CD8-positive, alpha-beta memory T cell (primary cell): ENCODE results near the gene ALDH1L2. TPM values are rescaled to one million over a fixed set of nuclear protein-coding genes. Genes with fewer than 3 reads are reported as not detected.
A peak's percentile ranks its signal among the peaks of the same experiment; 100 is the strongest.

Experiments used
- CTCF ChIA-PET: fragments of 350-600 bp; sonication (Branson Sonifier 250); formaldehyde crosslinking; loops from one replicate; lab custom pipeline; 2021; ENCODE audit warnings: antibody characterized with exemption; lab: Charles Lee
- POLR2A ChIA-PET: fragments of 350-600 bp; sonication (Branson Sonifier 250); formaldehyde crosslinking; loops from one replicate; lab custom pipeline; 2021; ENCODE audit warnings: antibody characterized with exemption; lab: Charles Lee
- DNase-seq, 5 donors: peaks; one replicate each; pipeline versions ENCODE4 v3.0.0 to v3.0.0-alpha.2; 2020 to 2022; ENCODE audit warnings: mixed read lengths in 1 of 5
- H3K27ac ChIP-seq: one replicate; pipeline ENCODE4 v1.7.0; 2013; ENCODE audit warnings: low read depth, mild to moderate bottlenecking, low read length, moderate library complexity
- H3K27me3 ChIP-seq: 2 replicates; pipeline ENCODE4 v1.7.0; 2013; ENCODE audit warnings: low read length, mild to moderate bottlenecking; ENCODE audit not compliant: insufficient read depth, poor library complexity, severe bottlenecking
- H3K36me3 ChIP-seq: 2 replicates; pipeline ENCODE4 v1.7.0; 2013; ENCODE audit warnings: mild to moderate bottlenecking, low read length, moderate library complexity; ENCODE audit not compliant: insufficient read depth
- H3K4me1 ChIP-seq: 2 replicates; pipeline ENCODE4 v1.7.0; 2013; ENCODE audit warnings: mild to moderate bottlenecking, low read length, moderate library complexity; ENCODE audit not compliant: insufficient read depth
- H3K4me3 ChIP-seq: 2 replicates; pipeline ENCODE4 v1.7.0; 2013; ENCODE audit warnings: mild to moderate bottlenecking, low read length
- H3K9me3 ChIP-seq: 2 replicates; pipeline ENCODE4 v1.7.0; 2013; ENCODE audit warnings: mild to moderate bottlenecking, low read length
- H3K27ac Mint-ChIP-seq, 8 donors: one replicate each; pipeline ENCODE4 v1.8.0; 2020 to 2021; ENCODE audit warnings: mixed read lengths in 8 of 8, mild to moderate bottlenecking in 6 of 8, inconsistent platforms in 3 of 8, moderate library complexity in 3 of 8
- H3K27me3 Mint-ChIP-seq, 2 donors: one replicate each; pipeline ENCODE4 v1.8.0; 2020 to 2021; ENCODE audit warnings: mixed read lengths in 2 of 2, mild to moderate bottlenecking in 1 of 2, moderate library complexity in 1 of 2
- H3K36me3 Mint-ChIP-seq, 3 donors: one replicate each; pipeline ENCODE4 v1.8.0; 2020 to 2021; ENCODE audit warnings: mixed read lengths in 3 of 3, inconsistent platforms in 1 of 3, mild to moderate bottlenecking in 1 of 3
- H3K4me1 Mint-ChIP-seq, 3 donors: one replicate each; pipeline ENCODE4 v1.8.0; 2020 to 2021; ENCODE audit warnings: mixed read lengths in 3 of 3, inconsistent platforms in 1 of 3, mild to moderate bottlenecking in 1 of 3
- H3K4me3 Mint-ChIP-seq, 7 donors: one replicate each; pipeline ENCODE4 v1.8.0; 2020 to 2021; ENCODE audit warnings: mixed read lengths in 7 of 7, mild to moderate bottlenecking in 6 of 7, moderate library complexity in 4 of 7, inconsistent platforms in 2 of 7
- H3K9me3 Mint-ChIP-seq, 5 donors: one replicate each; pipeline ENCODE4 v1.8.0; 2020 to 2022; ENCODE audit warnings: mixed read lengths in 5 of 5, mild to moderate bottlenecking in 3 of 5, moderate library complexity in 2 of 5, inconsistent platforms in 1 of 5
- polyA plus RNA-seq: library from polyadenylated mRNA; unstranded; fragments of 300-500 nt; fragmentation: Illumina TruSeq; gene quantifications from one replicate; pipeline ENCODE4 v1.2.3, GENCODE V29; 2021
- total RNA-seq, 2 experiments: library from RNA; stranded (reverse); gene quantifications; one replicate each; pipeline ENCODE4 v1.2.3, GENCODE V29; 2021

ALDH1L2 gene
- total and polyA plus RNA-seq, 3 experiments from 2014 or later: 0.69 to 0.72 TPM; not detected in 1

- Histone ChIP-seq H3K27me3 (no peaks in the 10 kb centered on the region), H3K36me3 (no peaks in the 10 kb centered on the region), H3K4me3 (no peak overlapping the region), H3K9me3 (peaks cover 3% of the 10 kb centered on the region), H3K4me1 (no peaks in the 10 kb centered on the region), H3K27ac (no peak overlapping the region)
- Mint-ChIP-seq H3K27ac (no peak overlapping the region), H3K27me3 (peaks cover 3 to 9% of the 10 kb centered on the region in 2 donors), H3K4me1 (no peaks in the 10 kb centered on the region), H3K9me3 (peaks cover 6 to 27% (median 19%) of the 10 kb centered on the region in 5 donors), H3K4me3 (no peak overlapping the region), H3K36me3 (peaks cover 0 to 13% (median 0%) of the 10 kb centered on the region in 3 donors)
- CTCF ChIA-PET: no interaction called here
- DNase-seq: no peak
- POLR2A ChIA-PET: no interaction called here
Measured at GRCh38 chr12:105092336-105092735, 8.1 kb upstream of the ALDH1L2 start.

DNA sequence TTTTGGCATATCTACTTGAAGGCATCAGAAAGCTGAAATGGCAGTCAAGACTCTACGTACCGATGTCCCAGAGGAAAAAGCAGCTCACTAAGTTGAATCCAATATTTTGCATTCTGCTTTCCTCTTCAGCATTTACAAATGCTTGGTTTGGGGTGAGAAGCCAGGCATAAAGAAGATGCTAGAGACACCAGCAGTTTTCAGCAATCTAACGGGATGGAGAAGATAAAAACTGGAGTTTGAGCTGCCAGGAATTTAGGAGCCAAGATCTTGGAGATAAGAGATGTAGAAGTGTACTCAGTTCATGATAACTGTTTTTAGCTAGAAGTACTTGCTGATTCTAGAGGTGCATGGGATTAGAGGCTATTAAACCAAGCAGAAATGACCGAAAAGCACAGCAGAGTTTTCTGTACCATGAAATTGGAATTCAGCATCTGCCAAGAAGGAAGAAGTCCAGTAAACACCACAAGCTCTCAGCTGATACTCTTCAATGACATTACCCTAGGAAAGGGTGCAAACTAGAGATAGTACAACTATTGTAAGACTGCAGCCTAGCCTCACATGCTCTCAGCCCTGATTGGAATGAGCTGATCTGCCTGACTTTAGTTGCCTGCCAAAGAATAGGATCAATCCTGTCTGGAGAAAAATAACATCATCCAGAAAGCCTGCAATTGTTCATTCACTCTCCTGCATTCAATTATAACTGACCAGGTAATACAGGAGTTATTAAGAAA lies 7.4 kb upstream of the ALDH1L2 start:
- Mint-ChIP-seq H3K9me3 (peaks cover 6 to 23% (median 18%) of the 10 kb centered on the region in 5 donors), H3K4me3 (no peak overlapping the region), H3K27me3 (peaks cover 4 to 9% of the 10 kb centered on the region in 2 donors), H3K36me3 (peaks cover 0 to 13% (median 0%) of the 10 kb centered on the region in 3 donors), H3K4me1 (no peaks in the 10 kb centered on the region), H3K27ac (no peak overlapping the region)
- CTCF ChIA-PET: no interaction called here
- POLR2A ChIA-PET: interaction anchor here (0.6 kb wide), 1 partner anchor 1147 kb away, joined by 6 read pairs; no protein-coding TSS in a partner anchor
- Histone ChIP-seq H3K27me3 (no peaks in the 10 kb centered on the region), H3K4me3 (no peak overlapping the region), H3K4me1 (no peaks in the 10 kb centered on the region), H3K36me3 (no peaks in the 10 kb centered on the region), H3K27ac (no peak overlapping the region), H3K9me3 (peaks cover 3% of the 10 kb centered on the region)
- no peak for DNase-seq

GRCh38 chr12:105090361-105090760 lies 6.1 kb upstream of the ALDH1L2 start:
- Histone ChIP-seq H3K4me3 (no peak overlapping the region), H3K27ac (no peak overlapping the region), H3K27me3 (no peaks in the 10 kb centered on the region), H3K4me1 (no peaks in the 10 kb centered on the region), H3K36me3 (no peaks in the 10 kb centered on the region), H3K9me3 (peaks cover 3% of the 10 kb centered on the region)
- ChIA-PET POLR2A (no interaction called here), CTCF (no interaction called here)
- Mint-ChIP-seq H3K27me3 (peaks cover 9 to 20% of the 10 kb centered on the region in 2 donors), H3K4me1 (peaks cover 0 to 4% (median 3%) of the 10 kb centered on the region in 3 donors), H3K4me3 (no peak overlapping the region), H3K36me3 (peaks cover 0 to 10% (median 0%) of the 10 kb centered on the region in 3 donors), H3K27ac (no peak overlapping the region), H3K9me3 (peaks cover 4 to 17% (median 11%) of the 10 kb centered on the region in 5 donors)
- no peak for DNase-seq

GRCh38 chr12:105089817-105090216 lies 5.6 kb upstream of the ALDH1L2 start:
- H3K27ac ChIP-seq: no peak overlapping the region
- Mint-ChIP-seq H3K36me3 (peaks cover 0 to 10% (median 0%) of the 10 kb centered on the region in 3 donors), H3K27me3 (peaks cover 10 to 21% of the 10 kb centered on the region in 2 donors), H3K27ac (no peak overlapping the region), H3K4me1 (peaks cover 0 to 5% (median 4%) of the 10 kb centered on the region in 3 donors), H3K9me3 (peaks cover 3 to 12% (median 7%) of the 10 kb centered on the region in 5 donors), H3K4me3 (no peak overlapping the region)
- no peaks in the 10 kb centered on the region for H3K36me3 ChIP-seq
- H3K27me3 ChIP-seq: no peaks in the 10 kb centered on the region
- no peak overlapping the region for H3K4me3 ChIP-seq
- no peak for DNase-seq
- H3K4me1 ChIP-seq: no peaks in the 10 kb centered on the region
- peaks cover 3% of the 10 kb centered on the region for H3K9me3 ChIP-seq
- ChIA-PET POLR2A (no interaction called here), CTCF (no interaction called here)

DNA sequence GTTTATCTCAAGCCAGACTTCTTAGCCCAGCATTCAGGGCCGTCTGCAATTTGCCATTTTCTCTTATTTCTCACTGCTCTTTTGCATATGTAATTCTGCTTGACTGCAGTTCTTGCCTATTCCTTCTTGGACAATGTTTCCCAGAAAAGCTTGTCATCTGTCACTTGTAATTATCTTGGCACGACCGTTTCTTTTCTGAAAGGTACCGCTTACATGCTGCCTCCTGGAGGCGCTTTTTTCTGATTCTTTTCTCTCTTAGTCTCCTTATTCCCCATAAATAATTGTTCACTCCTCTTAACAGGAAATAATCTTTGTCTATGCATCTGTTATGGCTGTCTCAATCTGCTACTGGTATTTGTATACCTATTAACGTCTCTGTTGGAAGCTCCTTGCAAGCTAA lies 1.2 kb upstream of the ALDH1L2 start:
- H3K9me3 Mint-ChIP-seq: peaks cover 0 to 6% (median 4%) of the 10 kb centered on the region in 5 donors
- no peaks in the 10 kb centered on the region for H3K36me3 ChIP-seq
- peak overlapping the region in 5 of 7 donors; percentile 1 to 63 (median 36) for H3K4me3 Mint-ChIP-seq

DNA sequence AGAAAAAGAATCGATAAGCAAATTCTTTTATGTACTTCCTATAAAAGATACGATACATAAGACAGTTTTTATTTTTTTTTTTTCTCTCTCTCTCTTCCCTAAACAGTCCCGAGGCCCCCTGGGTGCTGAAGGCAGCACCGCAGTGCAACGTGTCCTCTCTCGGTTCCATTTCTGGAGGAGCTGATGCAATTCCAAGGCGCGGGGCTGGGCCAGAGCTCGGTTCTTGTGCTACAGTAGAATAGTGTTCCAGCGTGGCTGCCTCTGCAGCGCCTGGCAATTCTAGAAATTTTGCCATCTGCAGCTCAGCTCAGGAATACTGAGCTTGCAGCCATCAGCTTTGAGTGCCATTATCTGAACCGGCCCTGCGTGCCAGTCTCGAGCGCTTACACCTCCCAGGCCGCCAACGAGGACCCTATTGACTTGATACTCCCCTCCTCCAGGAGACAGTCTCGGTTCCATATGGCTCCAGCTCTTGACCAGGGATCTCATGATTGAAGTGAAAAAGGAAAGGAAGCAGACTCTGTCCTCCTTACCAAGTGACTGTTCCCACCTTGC lies 630 bp downstream of the ALDH1L2 start:
- H3K27ac ChIP-seq: peak overlapping the region; percentile 48

More for the DNA sequence above, 1.2 kb upstream of the ALDH1L2 start:
- Histone ChIP-seq H3K4me3 (no peak overlapping the region), H3K27ac (no peak overlapping the region), H3K9me3 (no peaks in the 10 kb centered on the region), H3K4me1 (peaks cover 10% of the 10 kb centered on the region), H3K27me3 (peaks cover 29% of the 10 kb centered on the region)
- Mint-ChIP-seq H3K27me3 (peaks cover 17 to 43% of the 10 kb centered on the region in 2 donors), H3K36me3 (peaks cover 0 to 5% (median 3%) of the 10 kb centered on the region in 3 donors), H3K27ac (peak overlapping the region in 1 of 8 donors; percentile 76), H3K4me1 (peaks cover 7 to 13% (median 10%) of the 10 kb centered on the region in 3 donors)
- CTCF ChIA-PET: no interaction called here
- POLR2A ChIA-PET: interaction anchor here (0.8 kb wide), 1 partner anchor 267 kb away, joined by 3 read pairs; no protein-coding TSS in a partner anchor
- DNase-seq: no peak

DNA sequence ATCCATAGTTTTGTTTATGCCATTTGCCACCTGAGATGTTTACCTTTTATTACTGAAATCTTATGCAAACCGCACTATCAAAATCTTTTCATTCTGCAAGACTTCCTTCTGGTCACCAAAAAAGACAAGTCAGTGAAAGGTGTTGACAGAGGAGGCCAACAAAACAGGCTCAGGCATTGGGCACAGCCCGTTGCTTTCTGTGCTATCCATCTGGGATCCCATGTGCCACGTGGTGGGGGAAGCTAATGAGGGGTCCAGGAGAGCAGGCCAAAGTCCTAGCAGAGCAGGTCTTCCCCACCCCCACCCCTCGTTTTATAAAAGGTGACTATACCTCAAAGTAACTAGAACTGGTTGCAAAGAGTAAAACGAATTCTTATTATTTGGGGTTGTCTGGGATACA lies 1.2 kb downstream of the ALDH1L2 start:
- ChIA-PET POLR2A (no interaction called here), CTCF (no interaction called here)
- Mint-ChIP-seq H3K4me3 (no peak overlapping the region), H3K4me1 (peaks cover 7 to 13% (median 10%) of the 10 kb centered on the region in 3 donors), H3K36me3 (peaks cover 0 to 5% (median 3%) of the 10 kb centered on the region in 3 donors), H3K27me3 (peaks cover 20 to 55% of the 10 kb centered on the region in 2 donors), H3K9me3 (peaks cover 0 to 6% (median 4%) of the 10 kb centered on the region in 5 donors), H3K27ac (no peak overlapping the region)
- DNase-seq: no peak
- Histone ChIP-seq H3K36me3 (no peaks in the 10 kb centered on the region), H3K4me3 (no peak overlapping the region), H3K9me3 (no peaks in the 10 kb centered on the region), H3K27ac (no peak overlapping the region), H3K4me1 (peaks cover 10% of the 10 kb centered on the region), H3K27me3 (peaks cover 29% of the 10 kb centered on the region)

More for the DNA sequence above, 630 bp downstream of the ALDH1L2 start:
- Histone ChIP-seq H3K9me3 (no peaks in the 10 kb centered on the region), H3K27me3 (peaks cover 29% of the 10 kb centered on the region), H3K4me1 (peaks cover 10% of the 10 kb centered on the region), H3K4me3 (peak overlapping the region; percentile 38), H3K36me3 (no peaks in the 10 kb centered on the region)
- peak overlapping the region in 5 of 8 donors; percentile 23 to 78 (median 32) for H3K27ac Mint-ChIP-seq
- ChIA-PET POLR2A (no interaction called here), CTCF (no interaction called here)
- peaks cover 0 to 5% (median 3%) of the 10 kb centered on the region in 3 donors for H3K36me3 Mint-ChIP-seq
- peak overlapping the region; percentile 32 to 79 (median 75) for H3K4me3 Mint-ChIP-seq
- peaks cover 20 to 55% of the 10 kb centered on the region in 2 donors for H3K27me3 Mint-ChIP-seq
- peaks cover 7 to 13% (median 10%) of the 10 kb centered on the region in 3 donors for H3K4me1 Mint-ChIP-seq
- peaks cover 0 to 6% (median 4%) of the 10 kb centered on the region in 5 donors for H3K9me3 Mint-ChIP-seq
- no peak for DNase-seq
